ENCODE data around the gene C12orf60.

C12orf60 gene

GRCh38 chr12:14873440-14874185 lies 70.1 kb downstream of the C12orf60 start:
- no peak for DNase-seq (ENCODE audit: low spot score)

All from germinal center (tissue), 1 donor.